NAMALWA (cell line): ENCODE results near the gene MRPL36.

ENCODE experiments used
- DNase-seq: peaks from one replicate; pipeline ENCODE4 v3.0.0-alpha.2; 2015; ENCODE audit warnings: low spot score

MRPL36 gene

DNA sequence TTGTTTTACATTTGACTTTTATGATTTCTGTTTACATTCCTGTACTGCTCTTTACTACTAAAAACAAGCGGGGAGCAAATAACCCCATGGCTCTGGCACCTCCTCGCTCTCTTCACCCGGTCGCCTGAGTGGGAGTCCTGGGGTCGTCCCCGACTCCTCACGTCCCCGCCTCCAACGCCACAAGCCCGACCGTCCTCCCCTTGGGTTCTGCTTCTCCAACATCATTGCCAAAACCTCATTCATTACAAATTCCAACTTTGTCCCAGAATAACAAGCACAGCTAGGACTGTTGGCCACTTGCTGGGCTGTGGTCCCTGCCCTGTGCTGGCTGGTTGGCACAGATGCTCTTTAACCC lies 35.1 kb downstream of the MRPL36 start:
- DNase-seq = no peak

DNA sequence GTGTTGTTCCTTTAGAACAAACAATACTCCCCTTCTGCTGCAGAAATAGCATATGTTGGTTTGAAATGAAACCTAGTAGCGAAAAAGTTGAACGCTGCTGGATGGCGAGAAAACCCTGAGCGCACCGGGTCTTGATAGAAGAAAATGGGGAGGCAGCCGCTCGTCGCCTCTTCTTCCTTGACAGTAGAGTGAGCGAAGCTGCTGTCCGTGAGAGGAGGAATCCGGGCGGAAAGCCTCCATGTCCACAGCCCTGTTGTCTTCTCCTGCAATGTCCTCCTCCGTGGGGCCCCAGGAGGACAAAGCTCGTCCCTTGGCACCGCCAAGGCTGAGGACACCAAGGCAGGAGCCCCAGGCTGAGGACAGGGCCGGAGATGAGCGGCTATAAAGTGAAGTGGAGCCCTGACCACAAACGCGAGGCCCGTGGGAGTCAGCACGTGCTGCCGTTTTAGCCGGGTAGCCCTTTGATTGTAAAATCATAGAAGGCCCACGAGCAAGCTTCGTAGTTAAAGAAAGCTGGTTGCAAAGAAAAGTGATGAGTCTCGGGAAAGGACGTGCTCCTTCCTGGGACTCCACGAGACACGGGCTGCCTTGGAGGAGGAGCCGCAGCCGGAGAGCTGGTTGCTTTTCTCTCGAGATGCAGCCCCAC lies 35.6 kb downstream of the MRPL36 start:
- no peak for DNase-seq

DNA sequence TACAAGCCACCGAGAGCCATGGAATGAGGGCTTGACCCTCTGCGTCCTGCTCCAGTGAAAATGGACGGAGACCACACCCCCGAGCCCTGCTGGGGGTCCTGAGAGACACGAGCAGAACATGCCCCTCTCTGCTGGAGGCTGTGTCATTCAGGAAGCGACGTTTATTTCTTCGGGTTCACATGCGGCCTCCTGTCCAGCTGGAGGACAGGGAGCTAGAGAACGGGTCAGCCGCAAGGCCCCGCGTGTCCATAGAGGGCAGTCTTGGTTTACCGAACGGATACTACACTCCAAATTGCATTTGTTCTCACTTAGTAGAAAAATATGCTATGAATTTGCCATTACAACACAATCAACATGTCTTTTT lies 36.1 kb downstream of the MRPL36 start:
- DNase-seq = peak; percentile 73

DNA sequence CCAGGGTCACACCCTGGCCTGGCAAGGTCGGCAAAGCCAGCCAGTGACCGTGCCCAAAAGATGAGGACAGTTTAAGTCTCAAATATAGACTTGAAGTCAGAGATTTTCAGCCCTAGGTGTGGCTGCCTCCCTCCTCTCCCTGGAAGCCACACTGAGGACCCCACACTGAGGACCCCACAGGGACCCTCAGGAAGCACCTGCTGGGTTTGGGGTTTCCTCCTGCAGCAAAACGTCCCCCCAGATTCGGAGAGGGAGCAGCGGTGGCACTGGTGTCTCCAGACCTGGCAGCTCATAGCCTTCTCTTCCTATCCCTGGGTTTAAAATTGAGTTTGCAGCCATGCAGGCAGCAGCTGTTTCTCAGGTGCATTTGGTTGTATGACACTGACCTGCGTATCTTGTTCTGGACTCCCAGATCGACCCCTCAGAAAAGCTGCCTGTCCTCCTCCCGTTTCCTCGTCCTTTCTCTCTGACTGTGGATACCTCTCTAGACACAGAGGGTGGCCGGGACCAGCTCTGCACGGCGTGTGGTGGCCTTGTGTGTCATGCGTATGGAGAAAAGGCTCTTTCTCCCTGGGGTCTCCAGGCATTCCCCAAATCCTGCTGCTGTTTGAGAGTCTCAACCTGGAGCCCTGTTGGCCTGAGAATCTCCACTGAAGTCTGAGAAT lies 36.6 kb downstream of the MRPL36 start:
- no peak for DNase-seq

DNA sequence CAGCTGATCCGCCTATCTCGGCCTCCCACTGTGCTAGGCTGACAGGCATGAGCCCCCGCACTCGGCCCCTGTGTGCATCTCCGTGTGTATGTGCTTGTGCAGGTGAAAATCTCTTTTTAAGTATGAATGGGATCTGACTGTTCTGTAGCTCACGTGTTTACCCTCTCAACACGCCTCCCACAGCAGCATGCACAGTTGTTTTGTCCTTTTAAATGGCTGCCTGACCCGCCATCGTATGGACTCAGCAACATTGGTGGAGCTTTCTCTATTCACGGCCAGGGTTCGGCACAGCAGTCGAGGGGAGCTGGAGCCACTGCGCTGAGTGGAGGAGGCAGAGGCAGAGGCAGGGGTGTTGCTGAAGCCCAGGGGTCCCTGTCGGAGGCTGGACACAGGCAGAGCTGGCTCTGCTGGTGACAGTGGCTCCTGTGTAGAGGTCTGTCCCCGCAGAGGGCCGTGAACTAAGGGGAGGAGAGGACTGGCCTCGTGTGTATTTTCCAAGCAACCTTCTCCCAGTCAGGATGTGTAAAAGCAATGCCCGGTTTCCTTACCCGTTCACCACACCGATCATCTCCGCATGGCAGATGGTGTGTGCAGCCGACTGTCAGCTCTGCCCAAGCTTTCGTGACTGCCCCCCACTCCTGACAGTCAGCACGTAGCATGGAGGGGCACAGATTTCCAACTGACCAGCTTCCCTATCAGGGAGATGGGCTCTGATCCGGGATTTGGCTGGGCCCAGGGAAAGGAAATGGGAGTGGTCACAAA lies 37.3 kb downstream of the MRPL36 start:
- DNase-seq = no peak

DNA sequence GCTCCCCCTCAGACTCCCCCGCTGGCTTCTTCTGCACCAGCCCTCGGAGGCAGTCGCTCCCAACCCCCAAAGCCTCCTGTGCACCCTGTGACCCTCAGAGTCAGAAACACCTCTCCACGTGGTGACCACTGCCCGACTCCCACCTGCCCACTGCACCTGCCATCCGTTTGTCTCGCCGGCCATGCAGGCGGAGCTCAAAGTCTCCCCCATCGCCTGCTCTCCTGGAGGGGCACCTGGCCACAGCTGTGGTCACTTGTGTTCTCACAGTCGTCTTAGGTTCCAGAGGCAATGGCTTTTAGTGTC lies 38.2 kb downstream of the MRPL36 start:
- DNase-seq = no peak

DNA sequence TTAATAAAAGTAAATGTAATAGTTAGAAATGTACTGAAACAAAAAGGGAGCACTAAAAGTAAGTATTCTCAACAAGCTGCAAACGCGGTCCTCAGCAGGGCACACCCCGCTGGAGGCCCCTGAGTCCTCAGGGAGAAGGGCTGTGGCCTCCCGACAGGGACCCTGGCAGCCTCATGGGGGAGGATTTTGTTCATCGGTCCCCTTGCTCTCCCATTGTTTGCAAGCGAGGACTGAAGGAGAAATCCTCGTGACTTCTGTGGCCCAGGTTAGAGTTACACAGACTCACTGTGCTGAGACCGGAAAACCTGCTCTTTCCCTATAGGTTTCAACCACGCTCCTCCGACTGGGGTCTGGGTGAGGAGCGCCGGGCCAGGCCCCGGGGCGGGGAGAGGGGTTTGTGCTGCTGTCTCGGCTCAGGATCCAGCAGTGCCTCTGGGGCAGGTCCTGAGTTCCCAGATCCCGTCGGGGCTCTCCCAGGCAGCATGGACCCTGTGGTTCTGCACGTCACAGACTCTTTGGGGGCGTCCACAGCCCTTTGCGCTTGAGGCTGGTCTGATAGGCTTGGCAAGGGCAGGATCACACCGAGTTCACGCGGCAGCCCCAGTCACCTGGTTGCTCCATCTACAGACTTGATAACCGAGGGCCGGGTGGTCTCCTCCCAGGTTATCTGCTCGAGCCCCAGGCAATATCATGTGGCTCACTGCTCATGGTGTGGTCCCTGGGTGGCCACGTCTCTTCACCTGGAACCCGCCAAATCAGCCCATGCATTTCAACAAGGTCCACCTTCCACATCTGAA lies 38.8 kb downstream of the MRPL36 start:
- no peak for DNase-seq

DNA sequence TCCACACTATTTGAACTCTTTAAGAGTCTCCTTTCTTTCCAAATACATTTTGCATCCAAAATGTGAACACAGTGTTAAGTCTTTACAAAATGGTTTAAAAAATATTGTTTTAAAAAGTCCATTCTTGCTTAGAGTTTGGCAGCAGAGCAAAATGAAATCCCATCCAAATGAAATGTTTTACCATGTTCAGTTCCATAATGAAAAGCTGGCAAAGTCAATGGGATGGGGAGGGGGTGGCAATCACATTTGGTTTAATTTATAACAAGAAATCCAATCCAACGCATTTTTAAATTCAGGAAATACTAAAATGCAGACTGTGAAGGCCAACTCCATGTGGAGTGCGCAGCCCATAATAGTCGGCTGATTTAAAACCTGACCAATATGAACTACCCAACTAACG lies 39.4 kb downstream of the MRPL36 start:
- no peak for DNase-seq

DNA sequence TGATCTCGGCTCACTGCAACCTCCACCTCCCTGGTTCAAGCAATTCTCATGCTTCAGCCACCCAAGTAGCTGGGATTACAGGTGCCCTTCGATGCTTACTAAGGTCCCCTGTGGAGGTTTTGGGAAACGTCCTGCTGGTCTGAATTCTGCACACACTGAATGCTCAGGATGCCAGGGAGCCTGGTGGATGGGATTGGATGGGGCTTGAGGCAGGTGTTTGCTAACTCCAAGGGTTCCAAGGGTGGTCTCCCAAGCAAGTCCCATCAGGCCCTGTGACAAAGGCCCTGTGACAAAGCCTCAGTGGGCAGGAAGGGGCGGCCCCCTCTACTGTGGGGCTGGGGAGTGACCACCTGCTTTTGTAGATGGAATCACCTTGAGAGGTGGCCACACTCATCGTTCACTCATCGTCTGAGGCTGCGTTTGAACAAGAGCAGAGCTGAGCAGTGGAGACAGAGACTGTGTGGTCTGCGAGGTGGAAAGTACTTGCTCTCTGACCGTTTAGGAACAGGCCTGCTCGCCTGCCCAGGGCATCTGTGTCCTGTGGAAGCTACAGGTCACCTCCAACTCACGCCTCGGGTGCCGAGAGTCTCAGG lies 40.2 kb downstream of the MRPL36 start:
- no peak for DNase-seq

DNA sequence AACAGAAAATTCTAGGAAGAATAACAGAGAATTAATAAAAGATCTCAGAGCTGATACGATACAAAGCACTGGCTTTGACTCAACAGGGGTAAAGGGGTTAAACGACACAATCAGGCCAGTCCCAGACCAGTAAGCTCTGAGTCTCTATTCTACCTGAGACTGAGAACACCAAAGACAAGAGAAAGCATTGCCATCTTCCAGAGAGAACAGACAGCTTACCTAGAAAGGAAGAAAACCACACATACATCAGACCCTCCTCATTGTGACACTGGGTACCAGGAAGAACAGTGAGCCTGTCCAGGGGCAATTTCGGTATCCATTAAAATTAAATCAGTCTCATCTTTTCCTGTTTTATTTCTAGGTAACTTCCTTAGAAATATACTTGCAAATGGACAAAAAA lies 41.1 kb downstream of the MRPL36 start:
- no peak for DNase-seq

DNA sequence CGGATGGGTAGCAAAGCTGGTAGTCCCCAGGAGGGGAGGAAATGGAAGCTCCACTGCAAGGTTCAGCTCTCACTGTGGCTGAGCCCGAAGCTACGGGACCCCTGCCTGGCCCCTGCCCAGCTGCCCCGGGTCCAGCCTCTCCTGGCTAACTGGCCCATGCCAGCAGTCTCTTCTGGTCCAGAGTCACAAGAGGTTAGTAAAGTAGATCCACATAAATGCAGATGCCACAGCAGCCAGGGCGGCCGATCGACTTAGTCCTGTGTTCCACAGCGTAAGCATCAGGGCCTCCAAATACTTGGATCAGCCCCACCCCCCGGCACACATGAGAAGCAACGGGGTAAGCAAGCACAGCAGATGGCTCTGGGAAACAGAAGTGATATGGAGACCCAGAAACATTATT lies 42.1 kb downstream of the MRPL36 start:
- DNase-seq = no peak

DNA sequence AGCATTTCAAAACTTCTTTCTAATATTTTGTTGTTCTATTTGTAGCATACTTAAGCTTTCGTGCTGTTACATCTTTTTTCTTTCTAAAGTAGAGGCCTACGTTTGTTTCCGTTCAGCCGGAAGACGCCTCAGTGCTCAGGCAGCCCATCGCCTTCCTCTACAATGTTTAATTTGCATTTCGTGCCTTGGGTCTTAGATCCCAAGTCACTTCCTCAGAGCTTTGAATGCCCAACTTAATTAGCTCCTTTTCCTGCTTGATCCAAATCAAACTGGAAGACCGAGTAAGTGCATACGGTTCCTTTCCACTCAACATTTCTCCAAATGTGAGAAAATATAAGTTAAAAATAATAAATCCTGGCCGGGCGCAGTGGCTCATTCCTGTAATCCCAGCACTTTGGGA lies 43.2 kb downstream of the MRPL36 start:
- DNase-seq = no peak

DNA sequence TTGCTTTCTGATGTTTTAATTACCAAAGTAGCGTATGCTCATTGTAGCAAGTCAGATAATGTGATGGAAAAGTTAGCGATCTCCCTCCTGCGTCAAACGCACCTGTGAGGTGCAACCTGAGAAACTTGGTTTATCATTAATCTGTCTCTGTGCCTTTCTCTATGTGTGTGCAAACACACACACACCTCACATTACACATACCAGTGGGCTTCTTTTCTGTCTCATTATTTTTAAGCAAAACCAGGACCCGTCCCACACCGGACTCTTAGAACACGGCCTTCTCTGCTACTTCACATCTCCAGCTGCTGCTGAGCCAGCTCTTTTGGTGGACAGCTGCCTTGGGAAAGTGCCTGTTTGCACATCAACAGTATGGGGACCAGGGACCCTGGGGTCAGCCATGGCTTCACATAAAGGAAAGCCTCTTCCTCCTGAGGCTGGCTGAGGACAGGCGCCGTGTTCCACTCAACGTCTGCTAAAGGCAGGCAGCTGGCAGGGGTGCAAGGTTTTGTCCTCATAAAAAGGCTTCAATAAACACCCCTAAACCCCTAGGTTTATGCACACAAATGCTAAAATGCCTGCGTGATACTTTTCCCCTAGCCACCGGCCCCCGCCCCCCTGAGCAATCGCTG lies 44.2 kb downstream of the MRPL36 start:
- DNase-seq = no peak

DNA sequence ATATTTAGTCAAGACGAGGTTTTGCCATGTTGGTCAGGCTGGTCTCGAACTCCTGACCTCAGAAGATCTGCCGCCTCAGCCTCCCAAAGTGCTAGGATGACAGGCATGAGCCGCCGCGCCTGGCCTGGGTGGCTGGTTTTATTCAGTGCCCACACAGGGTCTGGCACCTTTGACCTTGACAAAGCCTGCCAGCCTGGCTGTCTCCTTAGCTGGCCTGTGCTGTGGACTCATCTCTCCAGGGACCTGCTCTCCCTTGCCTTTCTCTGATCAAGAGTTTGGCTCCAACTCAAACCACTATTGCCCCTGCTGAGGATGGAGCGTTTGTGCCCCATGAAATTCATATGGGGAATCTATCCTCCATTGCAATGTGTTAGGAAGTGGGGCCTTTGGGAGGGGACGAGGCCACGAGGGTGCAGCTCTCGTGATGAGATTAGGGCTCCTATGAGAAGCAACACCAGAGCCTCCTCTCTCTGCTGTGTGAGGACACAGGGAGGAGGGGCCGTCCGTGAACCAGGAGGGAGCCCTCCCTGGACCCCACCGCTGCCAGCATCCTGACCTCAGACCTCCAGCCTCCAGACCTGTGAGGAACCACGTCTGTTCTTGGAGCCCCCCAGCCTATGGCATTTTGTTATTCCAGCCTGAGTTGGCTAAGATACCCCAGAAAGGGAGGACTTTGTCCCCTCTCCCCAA lies 45.0 kb downstream of the MRPL36 start:
- no peak for DNase-seq

DNA sequence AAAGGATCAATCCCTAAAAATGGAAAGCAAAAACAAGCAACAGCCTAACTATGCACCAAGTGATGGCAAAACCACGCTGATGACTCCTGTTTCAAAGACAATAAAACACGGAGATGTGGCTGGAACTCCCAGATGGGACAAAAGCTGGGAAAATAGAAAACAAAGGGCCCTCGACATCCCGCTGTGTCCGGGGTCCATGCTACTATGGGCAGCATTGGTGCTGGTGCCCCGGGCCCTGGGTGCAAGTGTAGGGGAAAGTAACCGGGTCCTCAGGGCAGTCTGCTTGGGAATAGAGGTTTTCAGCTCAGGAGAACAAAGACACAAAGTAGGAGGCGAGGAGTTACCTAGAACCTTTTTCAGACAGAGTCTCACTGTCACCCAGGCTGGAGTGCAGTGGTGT lies 46.1 kb downstream of the MRPL36 start:
- no peak for DNase-seq

DNA sequence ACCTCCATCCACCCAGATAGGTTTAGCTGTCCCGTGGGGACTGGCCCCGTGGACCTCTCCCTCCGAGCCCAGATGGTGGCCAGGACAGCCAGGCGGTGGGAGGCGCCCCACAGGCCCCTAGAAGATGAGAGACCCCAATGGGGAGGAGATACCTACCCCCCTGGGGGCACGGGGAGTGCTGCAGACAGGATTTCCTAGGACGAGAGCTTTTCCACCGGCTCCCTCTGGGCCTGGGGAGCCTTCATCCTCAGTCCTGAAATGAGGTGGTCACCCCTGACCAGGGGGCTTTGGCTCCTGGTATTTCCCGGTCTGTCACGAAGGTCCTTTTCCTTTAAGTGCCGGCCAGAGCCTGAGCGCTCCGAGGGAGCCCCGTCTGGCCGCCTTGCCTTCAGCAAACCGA lies 46.8 kb downstream of the MRPL36 start:
- DNase-seq = no peak

DNA sequence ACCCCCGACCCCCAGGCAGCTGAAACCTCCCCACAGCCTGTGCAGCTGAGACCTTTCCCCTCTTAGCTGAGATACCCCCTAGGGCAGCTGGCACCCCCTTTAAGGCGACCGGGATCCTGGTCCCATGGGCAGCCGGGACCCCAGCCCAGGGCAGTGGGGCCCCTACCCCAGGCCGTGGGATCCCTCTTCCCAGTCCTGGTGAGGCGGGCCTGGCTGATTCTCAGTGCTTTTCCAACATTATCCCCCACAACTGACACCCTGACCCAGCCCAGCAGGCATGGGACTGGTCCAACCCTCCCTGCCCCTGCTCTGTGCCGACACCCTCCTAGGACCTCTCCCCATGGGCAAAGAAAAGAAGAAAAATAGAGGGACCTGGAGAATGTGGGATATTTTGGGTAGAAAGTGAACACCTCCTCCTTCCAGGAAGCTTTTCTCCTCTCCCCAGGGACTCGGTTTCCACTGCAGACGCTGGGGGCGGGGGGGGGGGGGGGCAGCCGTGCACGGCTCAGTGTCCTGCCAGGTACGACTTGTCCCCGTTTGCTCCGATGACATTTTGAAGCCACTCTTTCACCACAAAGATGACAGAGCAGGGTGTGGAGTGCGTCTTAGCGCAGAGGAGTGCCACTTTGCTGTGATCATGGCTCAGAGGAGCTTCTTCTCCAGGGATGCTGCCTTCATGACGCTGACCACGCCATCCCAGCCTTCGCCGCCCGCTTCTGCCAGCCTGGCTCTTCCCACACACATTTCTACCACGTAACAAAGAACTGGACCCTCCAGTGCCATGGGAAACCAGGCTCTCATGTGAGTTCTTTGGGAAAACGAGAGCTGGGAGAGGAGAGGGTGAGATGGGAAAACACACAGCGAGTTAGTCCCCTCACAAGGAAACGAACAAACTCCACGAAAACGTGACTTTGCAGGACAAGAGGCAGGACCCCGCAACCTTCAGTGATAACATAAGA lies 47.5 kb downstream of the MRPL36 start:
- DNase-seq = no peak

DNA sequence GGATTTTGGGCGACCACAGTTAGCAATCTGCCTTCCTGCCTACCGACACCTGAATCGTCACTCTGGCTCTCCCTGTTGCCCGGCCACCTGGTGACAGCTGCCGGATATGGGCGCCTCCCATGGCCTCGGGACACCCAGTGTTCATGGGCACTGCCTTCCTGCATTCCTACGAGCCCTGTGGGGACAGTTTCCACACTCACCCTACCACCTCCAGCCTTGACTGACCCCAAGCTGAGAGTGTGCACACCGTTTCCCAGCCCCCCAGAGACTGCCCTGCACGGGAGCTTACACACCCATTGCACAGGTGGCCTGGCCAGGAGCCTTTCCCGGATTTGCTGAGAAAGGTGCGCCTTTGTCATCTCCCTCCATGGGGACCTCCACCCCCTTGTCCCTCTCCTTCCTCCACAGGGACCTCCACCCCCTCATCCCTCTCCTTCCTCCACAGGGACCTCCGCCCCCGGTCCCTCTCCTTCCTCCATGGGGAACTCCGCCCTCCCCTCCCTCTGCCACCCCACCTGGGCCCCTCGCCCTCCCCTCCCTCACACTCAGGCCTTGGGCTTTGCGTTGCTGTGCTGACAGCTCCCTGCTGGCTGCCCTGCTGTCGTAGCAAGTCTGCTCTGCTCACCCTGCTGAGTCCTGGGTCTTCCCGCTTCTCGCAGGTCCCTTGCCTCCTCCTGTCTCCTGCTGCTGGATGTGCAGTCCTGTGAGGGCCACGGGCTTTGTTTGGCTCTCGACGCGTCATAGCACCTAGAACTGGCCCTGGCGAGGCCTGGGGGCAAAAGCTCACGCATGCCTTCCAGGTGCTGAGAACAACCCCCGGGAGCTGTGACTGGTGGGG lies 48.4 kb downstream of the MRPL36 start:
- DNase-seq = no peak

DNA sequence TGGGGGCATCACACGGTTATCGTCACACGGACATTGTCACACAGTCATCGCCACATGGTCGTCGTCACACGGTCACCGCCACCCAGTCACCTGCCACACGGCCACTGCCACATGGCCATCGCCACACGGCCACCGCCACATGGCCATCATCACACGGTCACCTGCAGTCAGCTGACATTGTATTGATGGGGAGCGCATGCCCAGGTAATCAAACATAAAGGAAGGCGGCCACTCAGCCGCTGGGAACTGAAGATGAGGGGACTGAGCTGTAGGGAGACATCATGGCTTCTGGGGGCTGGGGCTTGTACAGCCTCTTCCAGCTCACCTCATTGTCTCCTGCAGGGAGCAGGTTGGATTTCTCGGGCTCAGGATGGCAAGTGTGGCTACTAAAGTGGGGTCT lies 49.2 kb downstream of the MRPL36 start:
- DNase-seq = no peak
